SK-N-SH (cell line): ENCODE measurements around the gene PRKN. TPM values are rescaled to one million over a fixed set of nuclear protein-coding genes. Genes with fewer than 3 reads are reported as not detected.

Experiments used
- CTCF ChIA-PET: fragments of 300-600, 350-600 bp; formaldehyde crosslinking; extraction: SDS; loops from one replicate; lab custom pipeline; 2021; lab: Yijun Ruan, JAX
- POLR2A ChIA-PET: fragments of 350-600 bp; sonication (Branson Sonifier 250); formaldehyde crosslinking; extraction: SDS; loops from one replicate; lab custom pipeline; 2020; ENCODE audit warnings: antibody characterized with exemption, inconsistent platforms; lab: Yijun Ruan, JAX
- DNase-seq: peaks from one replicate; pipeline ENCODE4 v3.0.0; 2012
- H2AFZ ChIP-seq: fragments of 200-600 bp; sonication (generic); 2 replicates; pipeline ENCODE4 v1.8.1; 2016; ENCODE audit warnings: antibody characterized with exemption, mild to moderate bottlenecking, low read depth
- H3F3A ChIP-seq: fragments of 200-600 bp; sonication (generic); replicated peaks from 2 replicates; pipeline ENCODE3; 2016; ENCODE audit warnings: antibody characterized with exemption, mild to moderate bottlenecking; ENCODE audit not compliant: insufficient read depth
- H3K27ac ChIP-seq, 2 experiments: fragments of 200-500 bp in 1 of 2; fragments of 200-600 bp in 1 of 2; sonication (Bioruptor generic) in 1 of 2; sonication (generic), shearing (Covaris generic) in 1 of 2; 2 replicates each; pipeline versions ENCODE4 v1.5.1 to v1.6.1; 2014 to 2016; ENCODE audit warnings: low read depth in 2 of 2, inconsistent platforms in 1 of 2, low read length in 1 of 2, mild to moderate bottlenecking in 1 of 2, mixed read lengths in 1 of 2
- H3K27me3 ChIP-seq: fragments of 200-600 bp; sonication (generic), shearing (Covaris generic); 2 replicates; pipeline ENCODE4 v1.6.1; 2016; ENCODE audit warnings: mixed run types; ENCODE audit not compliant: insufficient read depth
- H3K36me3 ChIP-seq, 2 experiments: fragments of 200-500 bp in 1 of 2; fragments of 200-600 bp in 1 of 2; sonication (Bioruptor generic) in 1 of 2; sonication (generic) in 1 of 2; replicated peaks in 1 of 2; 2 replicates each; pipeline versions ENCODE3 to v1.5.1; 2014 to 2016; ENCODE audit warnings: low read length in 1 of 2, mild to moderate bottlenecking in 1 of 2; ENCODE audit not compliant: insufficient read depth in 2 of 2, control insufficient read depth in 1 of 2
- H3K4me1 ChIP-seq, 2 experiments: fragments of 200-500 bp in 1 of 2; fragments of 200-600 bp in 1 of 2; sonication (Bioruptor generic) in 1 of 2; sonication (generic), shearing (Covaris generic) in 1 of 2; 2 replicates each; pipeline versions ENCODE4 v1.5.1 to v1.6.1; 2014 to 2016; ENCODE audit warnings: low read depth in 1 of 2, low read length in 1 of 2, mixed run types in 1 of 2; ENCODE audit not compliant: insufficient read depth in 2 of 2, control insufficient read depth in 1 of 2
- H3K4me2 ChIP-seq: fragments of 200-600 bp; sonication (generic), shearing (Covaris generic); 2 replicates; pipeline ENCODE4 v1.6.1; 2017; ENCODE audit warnings: mixed run types
- H3K4me3 ChIP-seq, 2 experiments: fragments of 200-500 bp in 1 of 2; fragments of 200-600 bp in 1 of 2; sonication (Bioruptor generic) in 1 of 2; sonication (generic), shearing (Covaris generic) in 1 of 2; 2 replicates each; pipeline versions ENCODE4 v1.5.1 to v1.8.1; 2014 to 2016; ENCODE audit warnings: low read depth in 2 of 2, inconsistent platforms in 1 of 2, low read length in 1 of 2, mild to moderate bottlenecking in 1 of 2, mixed read lengths in 1 of 2, moderate library complexity in 1 of 2
- H3K79me2 ChIP-seq: fragments of 200-600 bp; sonication (generic); 2 replicates; pipeline ENCODE4 v1.8.1; 2017; ENCODE audit warnings: mild to moderate bottlenecking; ENCODE audit not compliant: insufficient read depth
- H3K9ac ChIP-seq: fragments of 200-600 bp; sonication (generic); 2 replicates; pipeline ENCODE4 v1.6.1; 2017; ENCODE audit warnings: mixed run types
- H3K9me2 ChIP-seq: fragments of 200-600 bp; sonication (generic); 2 replicates; pipeline ENCODE4 v1.6.1; 2017; ENCODE audit warnings: mixed run types
- H3K9me3 ChIP-seq: fragments of 200-600 bp; sonication (generic); 2 replicates; pipeline ENCODE4 v1.6.1; 2017; ENCODE audit warnings: mixed run types, mild to moderate bottlenecking, moderate library complexity
- H4K20me1 ChIP-seq: fragments of 200-600 bp; sonication (generic); 2 replicates; pipeline ENCODE4 v1.6.1; 2017; ENCODE audit warnings: mild to moderate bottlenecking, mixed run types; ENCODE audit not compliant: insufficient read depth
- EP300 ChIP-seq, 2 experiments: IDR thresholded peaks; 2 replicates each; pipeline versions ENCODE4 v1.4.0 to v1.6.1; 2012; ENCODE audit warnings: borderline replicate concordance in 1 of 2, low read depth in 1 of 2, low read length in 1 of 2
- EZH2phosphoT487 ChIP-seq: fragments of 200-600 bp; sonication (generic); IDR thresholded peaks from 2 replicates; pipeline ENCODE4 v1.6.1; 2017; ENCODE audit warnings: low read depth, mixed run types, mild to moderate bottlenecking, antibody characterized with exemption, moderate library complexity, borderline replicate concordance
- FOXM1 ChIP-seq: IDR thresholded peaks from 2 replicates; pipeline ENCODE4 v1.4.0; 2012; ENCODE audit warnings: low read depth, mild to moderate bottlenecking
- GABPA ChIP-seq: IDR thresholded peaks from 2 replicates; pipeline ENCODE4 v1.4.0; 2012; ENCODE audit warnings: low read depth, mild to moderate bottlenecking
- JUND ChIP-seq: IDR thresholded peaks from 2 replicates; pipeline ENCODE4 v1.4.0; 2012
- MEF2A ChIP-seq: IDR thresholded peaks from 2 replicates; pipeline ENCODE4 v1.4.0; 2012; ENCODE audit warnings: low read depth, borderline replicate concordance
- POLR2AphosphoS5 ChIP-seq: IDR thresholded peaks from 2 replicates; pipeline ENCODE4 v1.6.1; 2012; ENCODE audit warnings: low read depth, low read length
- SIN3A ChIP-seq: IDR thresholded peaks from 2 replicates; pipeline ENCODE4 v1.6.1; 2012; ENCODE audit warnings: low read depth, mild to moderate bottlenecking, low read length, moderate library complexity, borderline replicate concordance
- SMC3 ChIP-seq: IDR thresholded peaks from 2 replicates; pipeline ENCODE4 v1.6.1; 2012; ENCODE audit warnings: low read depth, low read length, improper control_type of control experiment
- TEAD4 ChIP-seq: IDR thresholded peaks from 2 replicates; pipeline ENCODE4 v1.4.0; 2012; ENCODE audit warnings: mild to moderate bottlenecking, borderline replicate concordance; ENCODE audit not compliant: insufficient read depth
- WGBS: methylation state at CpG from one replicate; pipeline ENCODE4 v1.1.6; 2017; ENCODE audit warnings: low lambda C conversion rate; 5-methylcytosine and 5-hydroxymethylcytosine counted together
- polyA plus RNA-seq, 3 experiments: library from polyadenylated mRNA; depleted of rRNA; stranded (reverse); fragments of >200 nt; gene quantifications; 2 replicates each; pipeline ENCODE4 v1.2.3, GENCODE V29; 2012
- TF ChIP-seq, protein P1 (sequence below): fragments of 150-350 bp; IDR thresholded peaks from 2 replicates; pipeline ENCODE4 v1.6.1; 2017; ENCODE audit warnings: antibody characterized with exemption, low read length, low read depth, borderline replicate concordance
- TF ChIP-seq, protein P2 (sequence below): IDR thresholded peaks from 2 replicates; pipeline ENCODE4 v1.4.0; 2012; ENCODE audit warnings: low read depth, borderline replicate concordance
- TF ChIP-seq, protein P3 (sequence below): fragments of 150-350 bp; IDR thresholded peaks from 2 replicates; pipeline ENCODE4 v1.6.1; 2016; ENCODE audit warnings: mild to moderate bottlenecking, low read depth, low read length
- TF ChIP-seq, protein P4 (sequence below): IDR thresholded peaks from 2 replicates; pipeline ENCODE4; 2012
- TF ChIP-seq, protein P5 (sequence below): IDR thresholded peaks from 2 replicates; pipeline ENCODE4 v1.6.1; 2012; ENCODE audit warnings: mild to moderate bottlenecking, low read depth, low read length, moderate library complexity
- TF ChIP-seq, protein P6 (sequence below): IDR thresholded peaks from 2 replicates; pipeline ENCODE4 v1.4.0; 2012; ENCODE audit warnings: low read depth

Gene PRKN
- polyA plus RNA-seq, 1 of the 3 experiments (the other 2 are of a cell fraction), result 0.76 TPM

DNA sequence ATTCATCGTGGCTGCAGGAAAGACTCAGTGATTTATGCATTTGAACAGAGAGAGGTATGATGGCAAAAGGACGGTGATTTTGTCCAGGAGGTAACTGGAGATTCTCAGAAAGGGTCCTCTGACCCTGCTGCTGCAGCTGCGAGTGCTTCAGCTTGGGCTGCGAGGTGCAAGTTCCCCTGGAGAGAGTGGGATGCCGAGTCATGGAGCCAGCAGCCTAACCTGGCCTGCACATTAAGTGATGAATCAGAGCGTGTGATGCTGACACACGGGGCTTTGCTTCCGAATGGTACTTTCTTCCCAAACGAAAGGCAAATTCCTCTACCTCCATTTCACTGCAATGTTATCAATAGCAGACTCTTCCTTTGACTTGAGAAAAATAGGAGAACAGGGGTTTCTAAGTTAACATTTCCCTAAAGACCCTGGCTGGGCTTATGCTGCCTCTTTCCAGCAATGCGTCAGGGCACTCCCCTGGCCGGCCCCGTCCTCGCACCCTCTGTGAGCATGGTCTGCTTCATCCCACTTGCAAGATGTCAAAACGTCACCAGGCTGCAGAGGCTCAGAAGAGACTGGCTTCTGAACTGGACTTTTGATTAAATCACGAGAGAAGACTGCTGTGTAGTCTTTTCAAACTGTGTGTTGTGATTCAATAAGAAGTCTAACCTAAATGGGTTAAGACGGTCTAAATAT is 825.7 kb downstream of the PRKN start:
- DNase-seq, result no peak
- POLR2A ChIA-PET, result no interaction called here
- no peaks in the 10 kb centered on the region for H3K9me2 ChIP-seq

More for the DNA sequence above, 825.7 kb downstream of the PRKN start:
- no peak overlapping the region for H2AFZ ChIP-seq
- H3K79me2 ChIP-seq, result no peaks in the 10 kb centered on the region
- no peak overlapping the region for H3K9ac ChIP-seq
- H3K27me3 ChIP-seq, result no peaks in the 10 kb centered on the region
- no peaks in the 10 kb centered on the region for H3K9me3 ChIP-seq
- no peak overlapping the region for H3K4me3 ChIP-seq
- no peaks in the 10 kb centered on the region for H4K20me1 ChIP-seq
- H3K4me1 ChIP-seq, result no peaks in the 10 kb centered on the region; a peak in 1 of 4 replicates
- no peak overlapping the region for H3K27ac ChIP-seq
- no peak overlapping the region for H3K4me2 ChIP-seq
- H3F3A ChIP-seq, result no peaks in the 10 kb centered on the region
- H3K36me3 ChIP-seq, result no peaks in the 10 kb centered on the region
- WGBS, result 61% methylated on average over 14 of the region's 16 CpGs
- CTCF ChIA-PET, result no interaction called here
- TF ChIP-seq EZH2phosphoT487 (no peak), MEF2A (no peak), SMC3 (no peak), POLR2AphosphoS5 (no peak), EP300 (IDR thresholded peaks at IDR 0.05; ENCODE audit: borderline replicate concordance in 1 of 2, low read depth in 1 of 2, low read length in 1 of 2) (no peak), TEAD4 (no peak), SIN3A (no peak), GABPA (no peak), FOXM1 (no peak), JUND (no peak)
- TF ChIP-seq, protein P1, sequence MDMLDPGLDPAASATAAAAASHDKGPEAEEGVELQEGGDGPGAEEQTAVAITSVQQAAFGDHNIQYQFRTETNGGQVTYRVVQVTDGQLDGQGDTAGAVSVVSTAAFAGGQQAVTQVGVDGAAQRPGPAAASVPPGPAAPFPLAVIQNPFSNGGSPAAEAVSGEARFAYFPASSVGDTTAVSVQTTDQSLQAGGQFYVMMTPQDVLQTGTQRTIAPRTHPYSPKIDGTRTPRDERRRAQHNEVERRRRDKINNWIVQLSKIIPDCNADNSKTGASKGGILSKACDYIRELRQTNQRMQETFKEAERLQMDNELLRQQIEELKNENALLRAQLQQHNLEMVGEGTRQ, result no peak
- TF ChIP-seq, protein P2, sequence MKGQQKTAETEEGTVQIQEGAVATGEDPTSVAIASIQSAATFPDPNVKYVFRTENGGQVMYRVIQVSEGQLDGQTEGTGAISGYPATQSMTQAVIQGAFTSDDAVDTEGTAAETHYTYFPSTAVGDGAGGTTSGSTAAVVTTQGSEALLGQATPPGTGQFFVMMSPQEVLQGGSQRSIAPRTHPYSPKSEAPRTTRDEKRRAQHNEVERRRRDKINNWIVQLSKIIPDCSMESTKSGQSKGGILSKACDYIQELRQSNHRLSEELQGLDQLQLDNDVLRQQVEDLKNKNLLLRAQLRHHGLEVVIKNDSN, result no peak
- TF ChIP-seq, protein P3, sequence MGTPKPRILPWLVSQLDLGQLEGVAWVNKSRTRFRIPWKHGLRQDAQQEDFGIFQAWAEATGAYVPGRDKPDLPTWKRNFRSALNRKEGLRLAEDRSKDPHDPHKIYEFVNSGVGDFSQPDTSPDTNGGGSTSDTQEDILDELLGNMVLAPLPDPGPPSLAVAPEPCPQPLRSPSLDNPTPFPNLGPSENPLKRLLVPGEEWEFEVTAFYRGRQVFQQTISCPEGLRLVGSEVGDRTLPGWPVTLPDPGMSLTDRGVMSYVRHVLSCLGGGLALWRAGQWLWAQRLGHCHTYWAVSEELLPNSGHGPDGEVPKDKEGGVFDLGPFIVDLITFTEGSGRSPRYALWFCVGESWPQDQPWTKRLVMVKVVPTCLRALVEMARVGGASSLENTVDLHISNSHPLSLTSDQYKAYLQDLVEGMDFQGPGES, result no peak
- TF ChIP-seq, protein P4, sequence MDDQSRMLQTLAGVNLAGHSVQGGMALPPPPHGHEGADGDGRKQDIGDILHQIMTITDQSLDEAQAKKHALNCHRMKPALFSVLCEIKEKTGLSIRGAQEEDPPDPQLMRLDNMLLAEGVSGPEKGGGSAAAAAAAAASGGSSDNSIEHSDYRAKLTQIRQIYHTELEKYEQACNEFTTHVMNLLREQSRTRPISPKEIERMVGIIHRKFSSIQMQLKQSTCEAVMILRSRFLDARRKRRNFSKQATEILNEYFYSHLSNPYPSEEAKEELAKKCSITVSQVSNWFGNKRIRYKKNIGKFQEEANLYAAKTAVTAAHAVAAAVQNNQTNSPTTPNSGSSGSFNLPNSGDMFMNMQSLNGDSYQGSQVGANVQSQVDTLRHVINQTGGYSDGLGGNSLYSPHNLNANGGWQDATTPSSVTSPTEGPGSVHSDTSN, result no peak
- TF ChIP-seq, protein P5, sequence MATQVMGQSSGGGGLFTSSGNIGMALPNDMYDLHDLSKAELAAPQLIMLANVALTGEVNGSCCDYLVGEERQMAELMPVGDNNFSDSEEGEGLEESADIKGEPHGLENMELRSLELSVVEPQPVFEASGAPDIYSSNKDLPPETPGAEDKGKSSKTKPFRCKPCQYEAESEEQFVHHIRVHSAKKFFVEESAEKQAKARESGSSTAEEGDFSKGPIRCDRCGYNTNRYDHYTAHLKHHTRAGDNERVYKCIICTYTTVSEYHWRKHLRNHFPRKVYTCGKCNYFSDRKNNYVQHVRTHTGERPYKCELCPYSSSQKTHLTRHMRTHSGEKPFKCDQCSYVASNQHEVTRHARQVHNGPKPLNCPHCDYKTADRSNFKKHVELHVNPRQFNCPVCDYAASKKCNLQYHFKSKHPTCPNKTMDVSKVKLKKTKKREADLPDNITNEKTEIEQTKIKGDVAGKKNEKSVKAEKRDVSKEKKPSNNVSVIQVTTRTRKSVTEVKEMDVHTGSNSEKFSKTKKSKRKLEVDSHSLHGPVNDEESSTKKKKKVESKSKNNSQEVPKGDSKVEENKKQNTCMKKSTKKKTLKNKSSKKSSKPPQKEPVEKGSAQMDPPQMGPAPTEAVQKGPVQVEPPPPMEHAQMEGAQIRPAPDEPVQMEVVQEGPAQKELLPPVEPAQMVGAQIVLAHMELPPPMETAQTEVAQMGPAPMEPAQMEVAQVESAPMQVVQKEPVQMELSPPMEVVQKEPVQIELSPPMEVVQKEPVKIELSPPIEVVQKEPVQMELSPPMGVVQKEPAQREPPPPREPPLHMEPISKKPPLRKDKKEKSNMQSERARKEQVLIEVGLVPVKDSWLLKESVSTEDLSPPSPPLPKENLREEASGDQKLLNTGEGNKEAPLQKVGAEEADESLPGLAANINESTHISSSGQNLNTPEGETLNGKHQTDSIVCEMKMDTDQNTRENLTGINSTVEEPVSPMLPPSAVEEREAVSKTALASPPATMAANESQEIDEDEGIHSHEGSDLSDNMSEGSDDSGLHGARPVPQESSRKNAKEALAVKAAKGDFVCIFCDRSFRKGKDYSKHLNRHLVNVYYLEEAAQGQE, result no peak
- TF ChIP-seq, protein P6, sequence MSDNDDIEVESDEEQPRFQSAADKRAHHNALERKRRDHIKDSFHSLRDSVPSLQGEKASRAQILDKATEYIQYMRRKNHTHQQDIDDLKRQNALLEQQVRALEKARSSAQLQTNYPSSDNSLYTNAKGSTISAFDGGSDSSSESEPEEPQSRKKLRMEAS, result no peak
